Measurements from ENCODE around the gene NPAS1.
"Not testable (repeated sequence)": the region's sequence is repeated elsewhere in the genome, so short reads cannot be mapped to it uniquely, and the experiment has no call there.

NPAS1 gene

GRCh38 chr19:46992699-46993535 is 26.7 kb upstream of the NPAS1 start:
- no peak for DNase-seq

DNA sequence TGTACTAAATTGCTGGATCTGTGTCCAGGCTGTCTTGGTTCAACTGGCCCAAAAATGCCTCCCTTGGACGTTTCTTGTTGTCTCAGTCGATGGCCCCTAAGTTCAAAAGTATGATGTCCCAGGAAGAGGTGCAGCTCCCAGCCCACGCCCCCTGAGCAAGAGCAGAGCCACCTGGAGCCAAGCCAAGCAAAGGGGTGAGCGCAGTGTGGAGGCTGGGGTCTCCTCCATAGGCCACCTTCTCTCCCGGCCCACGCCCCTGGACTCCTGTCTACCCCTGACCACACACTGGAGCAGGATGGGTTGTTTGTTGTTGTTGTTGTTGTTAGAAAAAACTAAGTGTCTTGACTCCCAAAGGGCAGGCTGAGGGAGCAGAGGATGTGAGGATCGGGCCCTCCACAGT is 26.0 kb upstream of the NPAS1 start:
- DNase-seq, result no peak

- no peak for DNase-seq
These were observed 25.4 kb upstream of the NPAS1 start for GRCh38 chr19:46994141-46994686.

DNA sequence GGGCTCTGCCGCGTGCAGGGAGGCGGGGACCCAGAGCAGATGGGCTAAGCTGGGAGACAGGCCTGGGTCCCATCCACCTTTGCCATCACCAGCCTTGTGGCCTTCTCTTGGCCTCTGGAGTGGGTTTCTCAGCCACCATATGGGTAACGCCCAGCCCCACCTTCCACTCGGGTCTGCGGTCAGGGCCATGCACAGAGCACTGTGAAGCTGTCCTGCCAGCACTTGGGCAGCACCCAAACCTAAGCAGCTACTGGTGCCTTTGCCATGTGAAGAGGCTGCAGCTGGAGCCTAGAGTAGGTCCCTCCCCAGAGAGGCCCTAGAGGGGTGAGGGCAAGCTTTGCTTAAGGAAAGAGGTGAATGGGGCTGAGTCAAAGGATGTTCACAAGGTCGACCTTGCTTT is 24.1 kb upstream of the NPAS1 start:
- DNase-seq, result no peak

GRCh38 chr19:46998445-46999125 is 21.1 kb upstream of the NPAS1 start:
- peak; percentile 33 to 42 for DNase-seq

- no peak for DNase-seq
These were observed 20.3 kb upstream of the NPAS1 start for GRCh38 chr19:46999377-46999776.

GRCh38 chr19:46999878-47000277 is 19.8 kb upstream of the NPAS1 start:
- DNase-seq, result no peak

DNA sequence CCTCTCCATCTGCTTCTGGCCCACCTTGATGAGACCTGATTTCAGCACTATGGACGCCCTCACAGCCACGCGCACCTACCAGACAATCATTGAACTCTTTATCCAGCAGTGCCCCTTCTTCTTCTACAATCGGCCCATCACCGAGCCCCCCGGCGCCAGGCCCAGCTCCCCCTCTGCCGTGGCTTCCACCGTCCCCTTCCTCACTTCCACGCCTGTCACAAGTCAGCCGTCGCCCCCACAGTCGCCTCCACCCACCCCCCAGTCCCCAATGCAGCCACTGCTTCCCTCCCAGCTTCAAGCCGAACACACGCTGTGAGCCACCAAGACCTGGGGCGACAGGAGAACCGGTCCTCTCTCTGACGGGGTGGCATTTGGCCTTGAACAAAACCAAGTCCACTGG is 19.3 kb upstream of the NPAS1 start:
- DNase-seq, result no peak

DNA sequence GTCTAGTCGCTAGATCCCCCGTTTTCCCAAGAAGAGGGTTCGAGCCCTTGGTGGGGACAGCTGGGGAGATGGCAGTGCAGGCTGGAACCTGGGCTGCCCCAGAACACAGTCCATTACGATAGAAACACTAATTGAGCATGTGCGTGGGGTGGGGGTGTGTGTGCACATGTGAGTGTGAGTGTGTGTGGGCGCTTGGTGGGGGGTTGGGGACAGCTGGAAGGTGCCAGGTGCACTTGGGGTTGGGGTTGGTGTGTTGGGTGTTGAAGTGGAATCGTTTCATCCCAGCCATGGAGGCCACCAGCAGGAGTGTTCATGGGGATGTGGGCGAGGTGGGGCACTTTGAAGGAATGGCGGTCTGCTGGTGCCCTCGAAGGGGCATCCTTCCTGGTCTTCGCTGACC is 18.1 kb upstream of the NPAS1 start:
- no peak for DNase-seq

- DNase-seq, result no peak
These were observed 17.4 kb upstream of the NPAS1 start for GRCh38 chr19:47002106-47002766.

GRCh38 chr19:47002853-47003610 is 16.6 kb upstream of the NPAS1 start:
- no peak for DNase-seq

DNA sequence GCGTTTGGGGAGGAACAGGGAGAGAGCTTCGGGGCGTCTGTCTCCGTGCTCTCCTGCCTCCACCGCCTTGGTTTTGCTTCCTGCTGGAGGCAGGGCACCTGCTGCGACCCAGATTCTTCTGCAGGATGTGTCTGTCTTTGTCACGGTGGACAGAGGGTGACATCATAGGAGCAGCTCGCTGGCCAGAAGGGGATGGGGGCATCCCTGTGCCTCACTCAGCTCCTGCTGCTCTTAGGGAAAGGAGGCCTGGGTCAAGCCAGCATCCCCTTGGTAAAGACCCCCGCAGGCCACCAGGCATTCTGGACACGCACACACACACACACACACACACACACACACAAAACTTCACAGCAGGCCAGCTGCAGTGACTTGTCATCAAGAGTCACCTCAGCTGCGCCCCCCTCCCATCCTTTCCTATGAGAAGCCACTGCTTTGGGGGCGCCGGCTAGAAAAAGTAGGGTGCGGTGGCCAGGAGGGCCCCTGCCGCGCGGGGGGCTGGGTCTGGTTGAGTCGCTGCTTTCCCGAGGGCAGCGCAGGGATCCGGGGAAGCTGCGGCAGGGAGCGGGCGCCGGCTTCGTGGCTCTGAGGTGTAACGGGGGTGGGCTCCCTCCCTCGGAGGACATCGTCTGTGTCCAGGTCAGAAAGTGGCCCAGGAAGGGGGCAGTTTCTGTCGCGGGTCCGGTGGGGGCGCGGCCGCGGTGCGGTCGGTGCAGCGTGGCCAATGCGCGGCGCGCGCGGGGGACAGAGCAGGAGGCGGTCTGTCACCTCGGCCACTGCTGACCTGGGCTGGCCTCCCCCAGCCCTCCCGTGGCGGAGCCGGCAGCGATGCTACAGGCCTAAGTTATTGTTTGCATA is 15.8 kb upstream of the NPAS1 start:
- DNase-seq, result no peak

DNA sequence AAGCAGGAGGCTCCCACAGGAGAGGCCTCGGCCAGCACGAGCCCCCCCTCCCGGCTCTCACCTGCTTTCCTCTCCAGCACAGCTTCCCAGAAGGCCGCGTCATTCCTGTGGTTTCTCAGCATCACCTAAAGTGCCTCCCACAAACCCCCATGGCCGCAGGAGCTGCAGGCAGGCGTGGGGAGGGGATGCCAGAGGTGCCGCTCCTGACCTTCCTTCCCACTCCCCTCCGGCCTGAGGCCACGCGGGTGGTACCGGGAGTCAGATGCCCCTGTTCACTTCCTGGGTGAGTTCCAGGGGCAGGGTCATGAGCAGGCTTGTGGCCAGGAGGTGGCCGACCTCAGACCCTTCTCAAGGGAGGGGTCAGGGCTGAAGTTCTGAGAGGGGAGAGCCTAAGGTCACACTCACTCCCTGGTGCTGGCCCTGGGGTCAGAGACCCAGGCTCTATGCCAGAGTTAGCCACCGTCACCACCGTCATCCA is 14.4 kb upstream of the NPAS1 start:
- no peak for DNase-seq

DNA sequence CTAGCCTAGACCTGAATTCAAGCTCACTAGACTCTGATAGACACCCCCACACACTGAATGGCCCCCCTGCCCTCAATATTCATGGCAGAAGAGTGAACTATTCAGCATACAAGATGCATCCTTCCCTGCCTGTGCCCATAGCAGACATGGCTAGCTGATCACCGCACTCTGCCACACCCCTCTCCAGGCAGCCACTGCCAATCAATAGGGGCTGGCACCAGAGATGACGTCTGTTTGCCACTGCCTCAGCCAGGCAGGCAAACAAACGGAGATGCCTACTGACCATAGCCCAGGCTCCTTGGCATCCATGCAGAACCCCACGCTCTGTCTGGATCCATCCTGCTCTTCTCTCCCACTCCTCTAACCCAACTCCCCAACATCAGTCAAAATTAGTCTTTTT is 13.8 kb upstream of the NPAS1 start:
- DNase-seq, result no peak

DNA sequence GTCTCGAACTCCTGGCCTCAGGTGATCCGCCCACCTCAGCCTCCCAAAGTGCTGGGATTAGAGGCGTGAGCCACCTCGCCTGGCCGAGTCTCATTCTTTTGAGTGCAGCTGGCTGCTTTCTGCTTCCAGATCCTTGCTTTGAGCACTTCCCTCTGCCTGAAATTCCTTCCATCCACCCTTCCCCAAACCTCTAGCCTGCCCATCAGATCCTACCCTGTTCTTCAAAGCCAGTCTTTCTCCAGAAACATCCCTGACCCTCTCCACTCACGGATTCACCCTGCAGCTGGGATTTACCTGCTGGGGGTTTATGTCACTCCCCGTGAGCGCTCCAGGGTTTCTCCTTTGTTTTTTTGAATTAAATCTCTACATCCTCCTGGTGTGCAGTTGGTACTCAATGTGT is 13.1 kb upstream of the NPAS1 start:
- DNase-seq, result no peak

DNA sequence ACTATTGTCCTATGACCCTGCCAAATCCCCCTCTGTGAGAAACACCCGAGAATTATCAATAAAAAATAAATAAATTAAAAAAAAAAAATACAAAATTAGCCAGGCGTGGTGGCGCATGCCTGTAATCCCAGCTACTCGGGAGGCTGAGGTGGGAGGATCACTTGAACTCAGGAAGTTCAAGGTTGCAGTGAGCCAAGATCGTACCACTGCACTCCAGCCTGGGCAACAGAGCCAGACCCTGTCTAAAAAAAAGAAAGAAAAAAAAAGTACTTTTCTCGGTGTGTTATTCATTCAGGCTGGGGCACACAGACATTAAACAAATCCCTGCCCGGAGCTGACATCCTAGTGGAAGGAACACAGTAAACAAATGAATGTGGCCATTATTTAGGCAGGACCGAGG is 9.1 kb upstream of the NPAS1 start:
- not testable (repeated sequence) for DNase-seq

GRCh38 chr19:47012617-47013016 is 7.0 kb upstream of the NPAS1 start:
- no peak for DNase-seq

DNA sequence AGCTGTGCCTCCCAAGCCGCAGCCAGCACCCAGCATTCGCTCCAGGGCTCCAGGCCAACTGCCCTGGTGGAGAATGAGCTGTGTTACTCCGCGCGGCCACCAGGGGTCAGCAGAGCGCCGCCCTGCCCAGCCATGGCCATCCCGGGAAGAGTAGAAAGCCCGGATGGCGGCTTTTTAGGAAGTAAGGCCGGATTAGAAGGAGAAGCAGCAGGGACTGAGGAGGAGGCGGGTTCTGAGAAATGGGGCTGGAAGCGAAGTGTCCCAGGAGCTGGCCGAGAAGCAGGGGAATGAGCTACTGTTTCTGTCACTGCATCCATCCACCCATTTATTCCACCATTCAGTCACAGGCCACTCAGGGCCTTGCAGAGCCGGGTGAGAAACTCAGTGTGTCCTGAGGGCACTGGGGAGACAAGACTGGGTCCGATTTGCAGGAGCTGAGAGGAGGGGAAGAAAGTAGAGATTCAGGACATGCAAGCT is 6.6 kb upstream of the NPAS1 start:
- DNase-seq, result peak; percentile 75 to 76

- no peak for DNase-seq
These were observed 714 bp upstream of the NPAS1 start for GRCh38 chr19:47018923-47019322.

GRCh38 chr19:47020132-47020805 is 632 bp downstream of the NPAS1 start:
- no peak for DNase-seq

GRCh38 chr19:47020992-47021496 is 1.4 kb downstream of the NPAS1 start:
- no peak for DNase-seq
